CD14-positive monocyte (primary cell): Measurements from ENCODE around the gene UGT1A6. TPM values are rescaled to one million over a fixed set of nuclear protein-coding genes. Genes with fewer than 3 reads are reported as not detected.
"Not testable (repeated sequence)": the region's sequence is repeated elsewhere in the genome, so short reads cannot be mapped to it uniquely, and the experiment has no call there.

Experiments used
- DNase-seq, 3 donors: peaks; one replicate each; pipeline ENCODE4 v3.0.0-alpha.2; 2011 to 2022
- H2AFZ ChIP-seq: 2 replicates; pipeline ENCODE4 v1.6.0; 2012; ENCODE audit warnings: mild to moderate bottlenecking, low read depth, low read length, inconsistent platforms; ENCODE audit not compliant: insufficient read depth, poor library complexity, severe bottlenecking
- H3K27ac ChIP-seq, 2 donors: 1 replicate in 1 of 2; 2 replicates in 1 of 2; pipeline ENCODE4 v1.5.1; 2012 to 2013; ENCODE audit warnings: low read length in 2 of 2, control low read depth in 1 of 2, inconsistent platforms in 1 of 2, low read depth in 1 of 2, mild to moderate bottlenecking in 1 of 2
- H3K27me3 ChIP-seq, 2 donors: one replicate each; pipeline versions ENCODE4 v1.6.0 to v1.6.1; 2011 to 2013; ENCODE audit warnings: low read length in 2 of 2; ENCODE audit not compliant: control insufficient read depth in 2 of 2, insufficient read depth in 2 of 2
- H3K36me3 ChIP-seq, 2 donors: replicated peaks in 1 of 2; 1 replicate in 1 of 2; 2 replicates in 1 of 2; pipeline versions ENCODE4 v1.5.1 to v1.6.1; 2012 to 2013; ENCODE audit warnings: low read length in 2 of 2, control low read depth in 1 of 2, inconsistent platforms in 1 of 2, mild to moderate bottlenecking in 1 of 2; ENCODE audit not compliant: insufficient read depth in 2 of 2, control insufficient read depth in 1 of 2
- H3K4me1 ChIP-seq, 2 donors: 1 replicate in 1 of 2; 2 replicates in 1 of 2; pipeline versions ENCODE4 v1.5.1 to v1.6.1; 2012 to 2013; ENCODE audit warnings: low read length in 2 of 2, control low read depth in 1 of 2, inconsistent platforms in 1 of 2, mild to moderate bottlenecking in 1 of 2, moderate library complexity in 1 of 2; ENCODE audit not compliant: insufficient read depth in 2 of 2, control insufficient read depth in 1 of 2
- H3K4me2 ChIP-seq: replicated peaks from 2 replicates; pipeline ENCODE3; 2012; ENCODE audit warnings: low read length, moderate library complexity, mild to moderate bottlenecking; ENCODE audit not compliant: poor library complexity, severe bottlenecking; ENCODE audit errors: extremely low read depth
- H3K4me3 ChIP-seq, 3 experiments: fragments of 200-600 bp in 1 of 3; sonication (generic) in 1 of 3; replicated peaks in 1 of 3; 1 replicate in 2 of 3; 2 replicates in 1 of 3; pipeline ENCODE4 v1.5.1; 2011 to 2013; ENCODE audit warnings: low read length in 3 of 3, mild to moderate bottlenecking in 3 of 3, control low read depth in 2 of 3, low read depth in 2 of 3, inconsistent platforms in 1 of 3, moderate library complexity in 1 of 3
- H3K79me2 ChIP-seq: 2 replicates; pipeline ENCODE4 v1.6.0; 2012; ENCODE audit warnings: mild to moderate bottlenecking, control low read depth, inconsistent platforms, low read length, moderate library complexity; ENCODE audit not compliant: insufficient read depth
- H3K9ac ChIP-seq: 2 replicates; pipeline ENCODE4 v1.6.0; 2017; ENCODE audit warnings: low read length, mild to moderate bottlenecking; ENCODE audit not compliant: insufficient read depth, poor library complexity, severe bottlenecking
- H3K9me3 ChIP-seq, 2 donors: replicated peaks in 1 of 2; 1 replicate in 1 of 2; 2 replicates in 1 of 2; pipeline versions ENCODE4 v1.5.1 to v1.6.1; 2012 to 2013; ENCODE audit warnings: low read length in 2 of 2, control low read depth in 1 of 2; ENCODE audit not compliant: control insufficient read depth in 1 of 2, insufficient read depth in 1 of 2
- H4K20me1 ChIP-seq: 2 replicates; pipeline ENCODE4 v1.6.0; 2012; ENCODE audit warnings: mild to moderate bottlenecking, low read length, control low read depth, moderate library complexity; ENCODE audit not compliant: insufficient read depth
- H3K27ac Mint-ChIP-seq, 7 donors: one replicate each; pipeline ENCODE4 v1.8.0; 2020; ENCODE audit warnings: mild to moderate bottlenecking in 7 of 7, mixed read lengths in 7 of 7, moderate library complexity in 6 of 7, inconsistent platforms in 2 of 7
- H3K27me3 Mint-ChIP-seq, 3 donors: one replicate each; pipeline ENCODE4 v1.8.0; 2021 to 2022; ENCODE audit warnings: low read depth in 3 of 3, mild to moderate bottlenecking in 3 of 3, mixed read lengths in 3 of 3, moderate library complexity in 3 of 3, inconsistent platforms in 1 of 3
- H3K36me3 Mint-ChIP-seq, 2 donors: one replicate each; pipeline ENCODE4 v1.8.0; 2020; ENCODE audit warnings: mixed read lengths in 2 of 2, inconsistent platforms in 1 of 2, mild to moderate bottlenecking in 1 of 2
- H3K4me1 Mint-ChIP-seq: one replicate; pipeline ENCODE4 v1.8.0; 2020; ENCODE audit warnings: mild to moderate bottlenecking, mixed read lengths
- H3K4me3 Mint-ChIP-seq, 2 donors: one replicate each; pipeline ENCODE4 v1.8.0; 2020; ENCODE audit warnings: mild to moderate bottlenecking in 2 of 2, mixed read lengths in 2 of 2, moderate library complexity in 1 of 2
- H3K9me3 Mint-ChIP-seq, 7 donors: one replicate each; pipeline ENCODE4 v1.8.0; 2020 to 2022; ENCODE audit warnings: mixed read lengths in 7 of 7, mild to moderate bottlenecking in 6 of 7, moderate library complexity in 6 of 7, inconsistent platforms in 2 of 7
- WGBS: methylation state at CpG from one replicate; pipeline ENCODE4 v1.1.5; 2013; ENCODE audit warnings: missing lambda C conversion rate; ENCODE audit not compliant: insufficient coverage; 5-methylcytosine and 5-hydroxymethylcytosine counted together
- intact Hi-C, 2 donors: fragments of 100-400 bp; cut with micrococcal nuclease; formaldehyde crosslinking; loops; one replicate each; pipeline versions ENCODE4 v1.15.0 to v1.15.1; 2023
- polyA plus RNA-seq, 3 donors: library from polyadenylated mRNA; depleted of rRNA in 1 of 3; unstranded in 2 of 3; stranded (reverse) in 1 of 3; fragments of 300-500 nt in 2 of 3; fragments of >200 nt in 1 of 3; fragmentation: Illumina TruSeq in 2 of 3; gene quantifications; 1 replicate in 2 of 3; 2 replicates in 1 of 3; pipeline ENCODE4 v1.2.3, GENCODE V29; 2012 to 2021
- TF ChIP-seq, protein P1 (sequence below): fragments of 200-600 bp; IDR thresholded peaks from one replicate; pipeline ENCODE4 v1.8.0; 2022; ENCODE audit warnings: antibody characterized with exemption, mild to moderate bottlenecking

UGT1A6 gene
- polyA plus RNA-seq, 3 donors = not detected

DNA sequence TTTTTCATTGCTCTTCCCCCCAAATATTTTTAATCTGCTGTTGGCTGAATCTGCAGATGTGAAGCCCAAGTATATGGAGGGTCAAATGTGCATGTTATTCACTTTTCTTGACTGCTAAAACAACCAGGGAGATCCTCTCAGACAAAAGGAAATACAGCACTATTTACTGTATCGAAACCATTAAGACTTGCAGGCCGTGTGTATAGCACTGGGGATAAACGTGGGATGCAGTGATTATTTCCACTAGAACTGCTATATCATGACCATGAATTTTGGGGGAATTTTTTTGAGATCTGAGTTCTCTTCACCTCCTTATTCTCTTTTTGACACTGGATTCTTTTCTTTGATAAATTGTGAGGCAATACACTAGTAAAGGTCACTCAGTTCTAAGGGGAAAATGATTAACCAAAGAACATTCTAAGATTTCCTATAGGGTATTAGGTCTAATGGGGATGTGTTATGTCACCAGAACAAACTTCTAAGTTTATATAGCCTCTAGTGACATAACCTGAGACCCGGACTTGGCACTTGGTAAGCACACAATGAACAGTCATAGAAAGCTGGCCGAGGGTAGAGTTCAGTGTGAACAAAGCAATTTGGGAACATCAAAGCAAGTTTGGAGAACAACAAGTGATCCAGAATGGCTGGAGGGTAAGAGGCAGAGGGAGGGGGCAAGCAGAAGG, 52.5 kb downstream of the UGT1A6 start:
- intact Hi-C loops = no loop called here
- Histone ChIP-seq H3K9ac (no peak overlapping the region), H3K4me1 (no peaks in the 10 kb centered on the region), H3K36me3 (no peaks in the 10 kb centered on the region), H3K79me2 (no peaks in the 10 kb centered on the region), H3K4me3 (no peak overlapping the region), H4K20me1 (no peaks in the 10 kb centered on the region), H3K9me3 (peaks cover under 1 to 5% of the 10 kb centered on the region in 2 donors), H3K4me2 (no peak overlapping the region), H2AFZ (no peak overlapping the region), H3K27me3 (no peaks in the 10 kb centered on the region), H3K27ac (no peak overlapping the region)
- Mint-ChIP-seq H3K4me3 (no peak overlapping the region), H3K27ac (no peak overlapping the region), H3K9me3 (peaks cover 4 to 15% (median 8%) of the 10 kb centered on the region in 7 donors), H3K27me3 (peaks cover 1 to 5% (median 4%) of the 10 kb centered on the region in 3 donors), H3K4me1 (no peaks in the 10 kb centered on the region), H3K36me3 (no peaks in the 10 kb centered on the region)
- DNase-seq = no peak
- WGBS = 71% methylated on average over 1 of the region's 5 CpGs
- TF ChIP-seq, protein P1, sequence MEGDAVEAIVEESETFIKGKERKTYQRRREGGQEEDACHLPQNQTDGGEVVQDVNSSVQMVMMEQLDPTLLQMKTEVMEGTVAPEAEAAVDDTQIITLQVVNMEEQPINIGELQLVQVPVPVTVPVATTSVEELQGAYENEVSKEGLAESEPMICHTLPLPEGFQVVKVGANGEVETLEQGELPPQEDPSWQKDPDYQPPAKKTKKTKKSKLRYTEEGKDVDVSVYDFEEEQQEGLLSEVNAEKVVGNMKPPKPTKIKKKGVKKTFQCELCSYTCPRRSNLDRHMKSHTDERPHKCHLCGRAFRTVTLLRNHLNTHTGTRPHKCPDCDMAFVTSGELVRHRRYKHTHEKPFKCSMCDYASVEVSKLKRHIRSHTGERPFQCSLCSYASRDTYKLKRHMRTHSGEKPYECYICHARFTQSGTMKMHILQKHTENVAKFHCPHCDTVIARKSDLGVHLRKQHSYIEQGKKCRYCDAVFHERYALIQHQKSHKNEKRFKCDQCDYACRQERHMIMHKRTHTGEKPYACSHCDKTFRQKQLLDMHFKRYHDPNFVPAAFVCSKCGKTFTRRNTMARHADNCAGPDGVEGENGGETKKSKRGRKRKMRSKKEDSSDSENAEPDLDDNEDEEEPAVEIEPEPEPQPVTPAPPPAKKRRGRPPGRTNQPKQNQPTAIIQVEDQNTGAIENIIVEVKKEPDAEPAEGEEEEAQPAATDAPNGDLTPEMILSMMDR = no peak

DNA sequence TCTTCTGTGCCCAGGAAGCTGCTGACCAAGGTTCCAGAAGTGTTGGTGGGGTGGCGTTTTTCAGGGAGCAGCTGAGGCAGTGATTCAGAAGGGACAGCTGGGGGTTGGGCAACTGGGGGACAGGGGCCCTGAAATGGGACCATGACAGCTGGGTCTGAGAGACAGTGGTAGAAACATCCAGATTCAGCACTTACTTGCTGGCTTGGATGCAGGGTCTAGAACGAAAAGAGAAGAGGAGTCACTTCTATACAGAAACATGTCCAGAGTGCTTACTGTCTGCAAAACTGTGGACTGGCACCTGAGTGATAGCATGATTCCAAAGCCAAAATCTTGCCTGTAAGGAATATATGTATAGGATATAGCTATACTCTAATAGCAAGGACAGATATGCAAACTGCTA, 53.1 kb downstream of the UGT1A6 start:
- 100% methylated on average over 1 of the region's 2 CpGs for WGBS
- intact Hi-C loops, H4K20me1 ChIP-seq, H3K27me3 Mint-ChIP-seq, H3K36me3 Mint-ChIP-seq, H3K36me3 ChIP-seq, H3K4me1 ChIP-seq, DNase-seq, H3K4me2 ChIP-seq, H3K27ac ChIP-seq, H3K27me3 ChIP-seq, H3K9ac ChIP-seq, H3K4me3 Mint-ChIP-seq, H3K4me3 ChIP-seq, H3K27ac Mint-ChIP-seq, H3K79me2 ChIP-seq, H3K4me1 Mint-ChIP-seq, H2AFZ ChIP-seq: not testable (repeated sequence)
- peaks cover 7 to 11% of the 10 kb centered on the region in 2 donors for H3K9me3 ChIP-seq
- H3K9me3 Mint-ChIP-seq = peaks cover 8 to 21% (median 13%) of the 10 kb centered on the region in 7 donors
